Posterior vena cava (tissue), 2 donors: ENCODE results near the gene HBS1L. TPM values are rescaled to one million over a fixed set of nuclear protein-coding genes. Genes with fewer than 3 reads are reported as not detected.

ENCODE experiments used
- DNase-seq: peaks from one replicate; pipeline ENCODE4 v3.0.0-alpha.2; 2020; ENCODE audit warnings: low spot score
- intact Hi-C, 2 donors: fragments of 100-400 bp; cut with DNase I; formaldehyde crosslinking; loops; one replicate each; pipeline versions ENCODE4 v1.14.1 to v1.14.2; 2022 to 2023
- total RNA-seq, 2 donors: library from RNA; stranded (reverse); fragmentation: NEBNext Ultra II Directional; extraction: Animal tissue kit (Norgen Biotek cat#: 25700); gene quantifications; one replicate each; pipeline ENCODE4 v1.2.1, GENCODE V29; 2021
- donor health status: DM: yes; HTN: yes; CAD: no.
- donor health status: DM: yes; HTN: yes; CAD: no.

The HBS1L gene
- total RNA-seq, 2 donors from 2014 or later: 62.9 to 66.5 TPM

- no peak for DNase-seq
- intact Hi-C loops: no loop called here
Measured at GRCh38 chr6:134964451-134965203, 90.0 kb downstream of the HBS1L start.

- intact Hi-C loops: no loop called here
- no peak for DNase-seq
Measured at GRCh38 chr6:134962421-134962820, 92.2 kb downstream of the HBS1L start.

- no peak for DNase-seq
- intact Hi-C loops: no loop called here
Measured at GRCh38 chr6:134961366-134961765, 93.3 kb downstream of the HBS1L start.

- intact Hi-C loops: no loop called here
- no peak for DNase-seq
Measured at GRCh38 chr6:134959603-134960002, 95.0 kb downstream of the HBS1L start.

- intact Hi-C loops: no loop called here
- no peak for DNase-seq
Measured at GRCh38 chr6:134956676-134957075, 97.9 kb downstream of the HBS1L start.

GRCh38 chr6:134956032-134956431 lies 98.6 kb downstream of the HBS1L start:
- intact Hi-C loops: no loop called here
- no peak for DNase-seq

- intact Hi-C loops: no loop called here
- no peak for DNase-seq
Measured at GRCh38 chr6:134954272-134955000, 100.2 kb downstream of the HBS1L start.

GRCh38 chr6:134951494-134952263 lies 102.9 kb downstream of the HBS1L start:
- intact Hi-C loops: no loop called here

GRCh38 chr6:134950482-134950881 lies 104.1 kb downstream of the HBS1L start:
- intact Hi-C loops: no loop called here
- no peak for DNase-seq

More at GRCh38 chr6:134951494-134952263, 102.9 kb downstream of the HBS1L start:
- no peak for DNase-seq

- intact Hi-C loops: no loop called here
- no peak for DNase-seq
Measured at GRCh38 chr6:134949927-134950326, 104.7 kb downstream of the HBS1L start, which contains the start of gene ALDH8A1. Gene ALDH8A1, minus strand, starts transcription at chr6:134950101. Its CDS starts 48 bp downstream, at chr6:134950053.

- intact Hi-C loops: no loop called here
- DNase-seq: no peak
Measured at GRCh38 chr6:134948691-134949090, 105.9 kb downstream of the HBS1L start.

- DNase-seq: no peak
Measured at GRCh38 chr6:134948142-134948541, 106.5 kb downstream of the HBS1L start.

GRCh38 chr6:134945045-134945444 lies 109.6 kb downstream of the HBS1L start:
- no peak for DNase-seq
- intact Hi-C loops: no loop called here

More at GRCh38 chr6:134948142-134948541, 106.5 kb downstream of the HBS1L start:
- intact Hi-C loops: no loop called here

GRCh38 chr6:134943522-134944111 lies 111.0 kb downstream of the HBS1L start:
- intact Hi-C loops: no loop called here
- no peak for DNase-seq

GRCh38 chr6:134938896-134939295 lies 115.7 kb downstream of the HBS1L start:
- no peak for DNase-seq
- intact Hi-C loops: loop anchor here in 1 of 2 donors (5.0 kb wide), 1 partner anchor 782 kb away; no protein-coding TSS in a partner anchor

- intact Hi-C loops: loop anchor here in 1 of 2 donors (5.0 kb wide), 1 partner anchor 780 kb away; no protein-coding TSS in a partner anchor
- DNase-seq: no peak
Measured at GRCh38 chr6:134937426-134937825, 117.2 kb downstream of the HBS1L start.

- DNase-seq: no peak
- intact Hi-C loops: loop anchor here in 1 of 2 donors (5.0 kb wide), 1 partner anchor 780 kb away; no protein-coding TSS in a partner anchor
Measured at GRCh38 chr6:134936931-134937330, 117.7 kb downstream of the HBS1L start.

- intact Hi-C loops: loop anchor here in 1 of 2 donors (5.0 kb wide), 1 partner anchor 779 kb away; no protein-coding TSS in a partner anchor
- no peak for DNase-seq
Measured at GRCh38 chr6:134936476-134936875, 118.1 kb downstream of the HBS1L start.
